GM23248 (cell line): ENCODE data around the gene PPDPF. TPM values are rescaled to one million over a fixed set of nuclear protein-coding genes. Genes with fewer than 3 reads are reported as not detected.

Experiments
- DNase-seq: peaks from one replicate; pipeline ENCODE4 v3.0.0-alpha.2; 2015
- H2AFZ ChIP-seq: fragments of 200-600 bp; sonication (generic); 2 replicates; pipeline ENCODE4 v1.6.1; 2016; ENCODE audit warnings: antibody characterized with exemption
- H3F3A ChIP-seq: fragments of 200-600 bp; sonication (generic); 2 replicates; pipeline ENCODE4 v1.6.1; 2016; ENCODE audit warnings: mild to moderate bottlenecking, antibody characterized with exemption, mixed run types; ENCODE audit not compliant: insufficient read depth
- H3K27ac ChIP-seq: fragments of 200-600 bp; sonication (generic); 2 replicates; pipeline ENCODE4 v1.5.1; 2016; ENCODE audit warnings: mild to moderate bottlenecking
- H3K27me3 ChIP-seq: fragments of 200-600 bp; sonication (generic); replicated peaks from 2 replicates; pipeline ENCODE4 v1.6.1; 2016; ENCODE audit warnings: mild to moderate bottlenecking; ENCODE audit not compliant: insufficient read depth
- H3K36me3 ChIP-seq: fragments of 200-600 bp; sonication (generic); 2 replicates; pipeline ENCODE4 v1.6.1; 2016; ENCODE audit warnings: low read depth, mild to moderate bottlenecking
- H3K4me1 ChIP-seq: fragments of 200-600 bp; sonication (generic); 2 replicates; pipeline ENCODE4 v1.6.1; 2016; ENCODE audit warnings: mild to moderate bottlenecking; ENCODE audit not compliant: insufficient read depth
- H3K4me2 ChIP-seq: fragments of 200-600 bp; sonication (generic); one replicate; pipeline ENCODE4 v1.6.1; 2016; ENCODE audit warnings: mild to moderate bottlenecking; ENCODE audit not compliant: unreplicated experiment
- H3K4me3 ChIP-seq: fragments of 200-600 bp; sonication (generic); 2 replicates; pipeline ENCODE4 v1.5.1; 2016; ENCODE audit warnings: mild to moderate bottlenecking
- H3K79me2 ChIP-seq: fragments of 200-600 bp; sonication (generic); 2 replicates; pipeline ENCODE4 v1.6.1; 2016; ENCODE audit warnings: mild to moderate bottlenecking; ENCODE audit not compliant: insufficient read depth
- H3K9ac ChIP-seq: fragments of 200-600 bp; sonication (generic); 2 replicates; pipeline ENCODE4 v1.6.1; 2016; ENCODE audit warnings: mild to moderate bottlenecking
- H3K9me2 ChIP-seq: fragments of 200-600 bp; sonication (generic); 2 replicates; pipeline ENCODE4 v1.6.1; 2016; ENCODE audit warnings: mixed run types, mild to moderate bottlenecking, moderate library complexity; ENCODE audit not compliant: insufficient read depth
- H3K9me3 ChIP-seq: fragments of 200-600 bp; sonication (generic); one replicate; pipeline ENCODE4 v1.6.1; 2017; ENCODE audit warnings: low read depth
- H4K20me1 ChIP-seq: fragments of 200-600 bp; sonication (generic); 2 replicates; pipeline ENCODE4 v1.6.0; 2016; ENCODE audit not compliant: insufficient read depth
- EZH2 ChIP-seq: fragments of 200-600 bp; sonication (generic); IDR thresholded peaks from 2 replicates; pipeline ENCODE4 v1.6.1; 2018; ENCODE audit warnings: antibody characterized with exemption, mild to moderate bottlenecking; ENCODE audit not compliant: insufficient read depth, poor library complexity, severe bottlenecking
- EZH2phosphoT487 ChIP-seq: fragments of 200-600 bp; sonication (generic); IDR thresholded peaks from 2 replicates; pipeline ENCODE4 v1.6.1; 2018; ENCODE audit warnings: antibody characterized with exemption, moderate library complexity, mild to moderate bottlenecking, low read depth; ENCODE audit not compliant: insufficient read depth
- WGBS, 2 experiments: methylation state at CpG; one replicate each; pipeline ENCODE4 v1.1.6; 2015 to 2017; ENCODE audit warnings: low lambda C conversion rate in 2 of 2, low coverage in 1 of 2; ENCODE audit errors: missing lambda C conversion rate in 2 of 2; 5-methylcytosine and 5-hydroxymethylcytosine counted together
- in situ Hi-C: fragments of 300-500 bp; cut with MboI; formaldehyde crosslinking; loops from 2 replicates; pipeline ENCODE4 v1.15.0; 2020
- polyA plus RNA-seq: library from polyadenylated mRNA; unstranded; fragments of >200 nt; fragmentation: Nextera tagmentation; extraction: Ambion mirVana; gene quantifications from 2 replicates; pipeline ENCODE4 v1.2.1, GENCODE V29; 2016
- total RNA-seq: library from RNA; depleted of rRNA; stranded (reverse); fragments of >200 nt; shearing (Covaris generic); gene quantifications from 2 replicates; pipeline ENCODE4 v1.2.3, GENCODE V29; 2014

PPDPF gene
- total and polyA plus RNA-seq, 2 experiments from 2014 or later: 170 to 236 TPM

- H3K27me3 ChIP-seq: no peaks in the 10 kb centered on the region
- TF ChIP-seq EZH2: no peak
- no peak for TF ChIP-seq EZH2phosphoT487
- H3K27ac ChIP-seq: no peak overlapping the region
- 0 out of 2 replicates have a peak, but pooled peaks cover 4% of the 10 kb centered on the region for H3K36me3 ChIP-seq
- no peak overlapping the region for H3K9ac ChIP-seq
- in situ Hi-C loops: no loop called here
- no peaks in the 10 kb centered on the region for H3K9me3 ChIP-seq
- H2AFZ ChIP-seq: no peak overlapping the region
- no peak overlapping the region for H3K4me2 ChIP-seq
- DNase-seq: no peak
- peaks cover 45% of the 10 kb centered on the region for H3F3A ChIP-seq
- no peaks in the 10 kb centered on the region for H3K9me2 ChIP-seq
- no peaks in the 10 kb centered on the region for H3K79me2 ChIP-seq
- H3K4me3 ChIP-seq: no peak overlapping the region
- no peaks in the 10 kb centered on the region for H3K4me1 ChIP-seq
- H4K20me1 ChIP-seq: peaks cover under 1% of the 10 kb centered on the region; the same call in 1 of the 2 replicates
- 66 to 69% methylated on average over 9 of the region's 9 CpGs for WGBS, 2 experiments
These were observed 6.6 kb downstream of the PPDPF start for GRCh38 chr20:63527184-63527583.

- Histone ChIP-seq H3K9ac (no peak overlapping the region), H3K79me2 (no peaks in the 10 kb centered on the region), H3K9me2 (no peaks in the 10 kb centered on the region), H3K36me3 (no peaks in the 10 kb centered on the region), H3K9me3 (no peaks in the 10 kb centered on the region), H3F3A (peaks cover 36% of the 10 kb centered on the region), H3K4me1 (no peaks in the 10 kb centered on the region), H3K27me3 (no peaks in the 10 kb centered on the region), H2AFZ (no peak overlapping the region), H4K20me1 (no peaks in the 10 kb centered on the region), H3K4me3 (no peak overlapping the region), H3K27ac (no peak overlapping the region), H3K4me2 (no peak overlapping the region)
- no peak for DNase-seq
- WGBS, 2 experiments: 72% methylated on average over 25 to 26 of the region's 27 CpGs
- in situ Hi-C loops: no loop called here
- no peak for TF ChIP-seq EZH2
- TF ChIP-seq EZH2phosphoT487: no peak
These were observed 8.8 kb downstream of the PPDPF start for GRCh38 chr20:63529180-63529860.

- H3K4me1 ChIP-seq: no peaks in the 10 kb centered on the region
- no peak for DNase-seq
- H3K27me3 ChIP-seq: no peaks in the 10 kb centered on the region
- no peaks in the 10 kb centered on the region for H3K79me2 ChIP-seq
- 68 to 77% methylated on average over 27 to 38 of the region's 39 CpGs for WGBS, 2 experiments
- no peak overlapping the region for H3K4me2 ChIP-seq
- no peaks in the 10 kb centered on the region for H4K20me1 ChIP-seq
- H3K9ac ChIP-seq: no peak overlapping the region
- in situ Hi-C loops: no loop called here
- no peak for TF ChIP-seq EZH2
- TF ChIP-seq EZH2phosphoT487: no peak
- no peak overlapping the region for H3K4me3 ChIP-seq
- no peaks in the 10 kb centered on the region for H3K9me3 ChIP-seq
- H2AFZ ChIP-seq: no peak overlapping the region
- no peaks in the 10 kb centered on the region for H3K36me3 ChIP-seq
- H3K27ac ChIP-seq: no peak overlapping the region
- peaks cover 28% of the 10 kb centered on the region for H3F3A ChIP-seq
- no peaks in the 10 kb centered on the region for H3K9me2 ChIP-seq
These were observed 9.6 kb downstream of the PPDPF start for GRCh38 chr20:63529861-63530787.

- in situ Hi-C loops: no loop called here
- 64 to 66% methylated on average over 14 of the region's 14 CpGs for WGBS, 2 experiments
- no peak for DNase-seq
These were observed 10.2 kb downstream of the PPDPF start for GRCh38 chr20:63530788-63531160.

More at GRCh38 chr20:63530788-63531160, 10.2 kb downstream of the PPDPF start:
- no peaks in the 10 kb centered on the region for H3K27me3 ChIP-seq
- H3K9ac ChIP-seq: no peak overlapping the region
- no peaks in the 10 kb centered on the region for H3K36me3 ChIP-seq
- peaks cover 24% of the 10 kb centered on the region for H3F3A ChIP-seq
- no peaks in the 10 kb centered on the region for H3K9me3 ChIP-seq
- no peaks in the 10 kb centered on the region for H3K79me2 ChIP-seq
- H3K4me3 ChIP-seq: no peak overlapping the region
- TF ChIP-seq EZH2phosphoT487 (no peak), EZH2 (no peak)
- H3K9me2 ChIP-seq: no peaks in the 10 kb centered on the region
- no peak overlapping the region for H3K4me2 ChIP-seq
- no peaks in the 10 kb centered on the region for H4K20me1 ChIP-seq
- H2AFZ ChIP-seq: no peak overlapping the region
- no peak overlapping the region for H3K27ac ChIP-seq
- no peaks in the 10 kb centered on the region for H3K4me1 ChIP-seq
